GM18498 (cell line): ENCODE data around the gene VPS13A.
"Not testable (repeated sequence)": the region's sequence is repeated elsewhere in the genome, so short reads cannot be mapped to it uniquely, and the experiment has no call there.

ENCODE experiments used
- ATAC-seq: cut with Tn5 transposase; IDR thresholded peaks from one replicate; pipeline ENCODE4 v1.9.1; 2021; ENCODE audit warnings: mild to moderate bottlenecking, moderate library complexity; ENCODE audit not compliant: unreplicated experiment

Gene VPS13A

DNA sequence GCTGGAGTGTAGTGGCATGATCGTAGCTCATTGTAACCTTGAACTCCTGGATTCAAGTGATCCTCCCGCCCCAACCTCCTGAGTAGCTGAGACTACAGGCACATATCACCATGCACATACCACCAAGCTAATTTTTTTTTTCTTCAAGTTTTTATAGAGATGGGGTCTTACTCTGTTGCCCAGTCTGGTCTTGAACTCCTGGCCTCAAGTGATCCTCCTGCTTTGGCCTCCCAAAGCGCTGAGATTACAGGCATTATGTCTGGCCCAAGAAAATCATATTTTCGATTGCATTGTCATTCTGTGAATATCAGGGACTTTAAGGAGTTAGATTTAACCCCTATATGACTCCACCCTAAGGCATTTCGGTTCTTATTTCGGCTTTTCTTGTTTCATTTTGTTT lies 116.6 kb downstream of the VPS13A start:
- ATAC-seq = no peak

DNA sequence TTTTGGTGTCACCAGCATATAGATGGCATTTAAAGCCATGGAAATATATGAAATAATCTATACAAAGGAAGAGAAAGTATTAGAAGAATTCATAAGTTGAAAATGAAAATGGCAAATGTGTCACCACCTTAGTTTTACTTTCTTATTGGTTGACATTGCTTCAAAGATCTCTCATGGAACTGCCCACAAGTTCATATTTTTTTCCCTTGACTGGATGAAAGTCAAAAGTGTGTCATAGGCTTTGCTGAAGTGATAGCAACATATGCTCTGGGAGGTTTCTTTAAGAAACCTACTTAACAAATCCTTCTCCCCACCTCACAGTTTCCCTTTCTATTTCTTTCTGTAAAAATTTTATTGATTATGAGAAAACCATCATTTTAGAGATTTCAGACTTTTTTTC lies 127.2 kb downstream of the VPS13A start:
- ATAC-seq = peak; percentile 87

GRCh38 chr9:77305622-77306400 lies 128.5 kb downstream of the VPS13A start:
- ATAC-seq = no peak

GRCh38 chr9:77307166-77307565 lies 129.8 kb downstream of the VPS13A start:
- ATAC-seq = no peak

GRCh38 chr9:77316058-77316457 lies 138.7 kb downstream of the VPS13A start:
- no peak for ATAC-seq

- ATAC-seq = no peak
Observed at GRCh38 chr9:77325058-77325457, 147.7 kb downstream of the VPS13A start.

DNA sequence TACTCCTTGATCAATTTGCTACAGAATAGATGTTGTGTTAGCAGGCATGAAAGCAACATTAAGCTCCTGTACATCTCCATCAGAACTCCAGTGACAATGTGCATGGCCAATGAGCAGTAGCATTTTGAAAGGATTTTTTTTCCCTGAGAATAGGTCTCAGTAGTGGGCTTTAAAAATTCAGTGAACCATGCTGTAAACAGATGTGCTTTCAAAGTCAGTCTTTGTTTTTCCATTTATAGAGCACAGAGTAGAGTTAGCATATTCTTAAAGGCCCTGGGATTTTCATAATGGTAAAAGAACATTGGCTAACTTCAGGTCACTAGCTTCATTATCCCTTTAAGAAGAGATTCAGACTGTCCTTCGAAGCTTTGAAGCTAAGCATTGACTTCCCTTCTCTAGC lies 150.8 kb downstream of the VPS13A start:
- no peak for ATAC-seq

GRCh38 chr9:77370064-77370463 lies 192.7 kb downstream of the VPS13A start:
- ATAC-seq = no peak

DNA sequence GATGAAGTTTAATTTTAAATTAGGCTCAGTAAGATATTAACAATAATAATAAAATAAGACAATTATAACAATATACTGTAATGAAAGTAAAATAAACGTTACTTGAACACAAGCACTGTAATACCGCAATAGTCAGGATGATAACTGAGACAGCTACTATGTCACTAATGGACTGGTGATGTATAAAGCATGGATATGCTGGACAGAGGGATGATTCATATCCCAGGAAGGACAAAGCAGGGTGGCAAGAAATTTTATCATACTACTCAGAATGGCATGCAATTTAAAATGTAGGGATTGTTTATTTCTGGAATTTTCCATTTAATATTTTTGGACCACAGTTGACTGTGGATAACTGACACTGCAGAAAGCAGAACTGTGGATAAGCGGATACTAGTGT lies 196.9 kb downstream of the VPS13A start:
- ATAC-seq = no peak

- no peak for ATAC-seq
Observed at GRCh38 chr9:77375956-77376532, 198.7 kb downstream of the VPS13A start.

- ATAC-seq = no peak
Observed at GRCh38 chr9:77384406-77384805, 207.1 kb downstream of the VPS13A start.

DNA sequence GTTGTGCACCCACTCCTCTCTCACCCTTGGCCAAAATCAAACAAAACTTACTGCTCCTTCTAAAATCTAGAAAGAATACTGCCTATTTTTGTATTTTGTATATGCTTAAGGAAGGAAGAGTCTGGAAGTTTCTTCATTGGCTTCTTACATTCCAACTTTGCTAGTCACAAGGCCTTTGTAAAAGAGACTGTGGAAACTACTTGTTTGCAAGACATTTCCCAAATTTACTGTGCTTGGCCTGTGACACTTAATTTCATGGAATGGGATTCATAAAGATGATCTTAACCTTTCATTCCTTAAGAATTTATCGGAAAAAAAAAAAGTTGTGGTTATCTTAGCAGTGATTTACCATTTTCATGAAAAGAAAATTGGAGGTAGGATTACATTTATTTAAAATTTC lies 208.9 kb downstream of the VPS13A start:
- no peak for ATAC-seq

DNA sequence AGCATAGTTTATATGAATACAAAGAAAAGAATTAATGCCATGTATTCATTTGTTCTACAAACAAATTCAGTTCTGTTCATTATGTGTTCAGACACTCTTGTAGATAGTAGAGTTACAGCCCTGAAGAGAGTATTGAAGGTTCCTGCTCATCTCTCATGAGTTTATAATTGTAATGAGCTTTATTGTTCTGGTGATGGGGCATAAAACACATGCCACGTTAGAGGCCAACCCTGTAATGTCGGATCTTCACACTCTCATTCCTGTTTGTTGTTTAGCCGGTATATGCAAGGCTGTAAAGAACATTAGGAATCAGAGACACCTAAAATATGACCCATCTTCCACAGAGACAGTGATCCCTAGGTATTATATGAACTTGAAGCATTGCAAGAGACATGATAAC lies 214.5 kb downstream of the VPS13A start:
- no peak for ATAC-seq

DNA sequence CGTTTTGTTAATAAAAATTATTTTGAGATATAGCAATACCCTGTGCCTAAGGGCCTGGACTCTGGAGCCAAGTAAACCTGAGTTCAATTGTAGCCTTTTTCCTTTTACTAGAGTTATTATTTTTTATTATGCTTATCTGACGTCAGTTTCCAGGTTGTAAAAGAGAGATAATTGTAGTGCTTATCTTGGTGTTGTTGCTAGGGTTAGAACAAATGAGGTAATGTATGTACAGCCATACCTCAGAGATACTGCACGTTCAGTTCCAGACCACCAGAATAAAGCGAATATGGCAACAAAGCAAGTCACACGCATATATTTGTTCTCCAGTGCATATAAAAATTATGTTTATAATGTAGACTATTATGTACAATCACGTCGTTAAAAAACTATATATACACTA lies 215.0 kb downstream of the VPS13A start:
- ATAC-seq = no peak

DNA sequence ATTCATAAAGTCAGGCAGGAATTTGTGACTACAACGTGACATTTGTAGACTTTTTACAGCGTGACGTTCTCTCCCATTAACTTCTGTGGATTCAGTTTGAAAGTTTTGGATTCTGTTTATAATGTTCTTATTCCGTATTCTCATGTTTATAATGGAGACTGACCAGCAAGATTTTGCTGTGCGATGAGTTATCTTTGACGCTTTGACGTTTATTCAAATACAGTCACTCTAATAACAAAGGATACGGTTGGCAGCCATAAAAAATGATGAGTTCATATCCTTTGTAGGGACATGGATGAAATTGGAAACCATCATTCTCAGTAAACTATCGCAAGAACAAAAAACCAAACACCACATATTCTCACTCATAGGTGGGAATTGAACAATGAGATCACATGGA lies 221.2 kb downstream of the VPS13A start:
- ATAC-seq = not testable (repeated sequence)

DNA sequence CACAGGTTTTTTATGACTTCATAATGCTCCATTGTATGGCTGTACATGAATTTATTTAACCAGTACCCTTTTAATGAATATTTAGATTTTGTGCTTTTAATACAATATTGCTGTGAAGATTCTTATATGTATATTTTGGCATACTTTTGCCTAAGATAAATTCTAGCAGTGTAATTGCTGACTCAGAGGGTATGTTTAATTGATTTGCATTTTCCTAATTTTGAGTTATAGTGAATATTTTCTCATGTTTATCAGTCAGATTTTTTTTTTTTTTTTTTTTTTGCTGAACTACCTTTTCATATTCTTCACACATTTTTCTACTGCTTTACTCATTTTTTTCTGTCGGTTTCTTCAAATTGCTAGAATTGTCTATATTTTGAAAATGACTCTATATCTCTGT lies 222.6 kb downstream of the VPS13A start:
- ATAC-seq = no peak

DNA sequence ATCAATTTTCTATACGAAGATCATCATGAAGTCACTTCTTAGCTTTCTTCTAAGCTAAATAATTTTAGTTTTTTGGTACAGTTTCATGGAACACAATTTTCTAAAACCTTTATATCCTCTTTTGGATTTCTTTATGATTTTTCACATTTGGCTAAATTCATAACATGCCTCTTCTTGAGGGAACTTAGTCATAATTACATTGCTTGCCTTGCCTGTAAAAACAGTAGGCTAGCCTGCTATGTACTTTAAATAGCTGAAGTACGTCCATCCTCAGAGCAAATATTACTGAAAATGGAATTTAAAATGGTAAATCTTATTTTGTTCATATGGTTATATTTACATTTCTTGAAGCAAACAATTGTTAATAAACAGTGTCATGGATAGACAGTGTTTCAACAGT lies 225.0 kb downstream of the VPS13A start:
- no peak for ATAC-seq

DNA sequence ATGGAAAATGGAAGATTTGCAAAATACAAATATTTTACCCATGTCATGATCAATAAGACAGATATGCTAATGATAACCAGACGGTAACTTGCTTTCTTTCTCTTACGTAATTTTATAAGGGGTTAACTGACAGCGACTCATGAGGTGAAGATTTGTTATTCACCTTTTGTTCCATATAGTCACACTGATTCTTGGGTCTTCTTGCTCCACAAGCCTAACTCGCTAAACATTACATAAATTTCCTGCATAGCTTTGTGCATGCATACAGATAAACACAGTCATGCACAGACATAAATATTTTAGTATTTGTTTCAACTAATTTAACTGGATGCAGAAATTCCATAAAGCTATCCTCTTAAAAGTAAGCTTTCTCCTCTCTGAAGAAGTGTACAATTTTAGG lies 225.9 kb downstream of the VPS13A start:
- no peak for ATAC-seq

GRCh38 chr9:77408521-77408920 lies 231.2 kb downstream of the VPS13A start:
- ATAC-seq = not testable (repeated sequence)

DNA sequence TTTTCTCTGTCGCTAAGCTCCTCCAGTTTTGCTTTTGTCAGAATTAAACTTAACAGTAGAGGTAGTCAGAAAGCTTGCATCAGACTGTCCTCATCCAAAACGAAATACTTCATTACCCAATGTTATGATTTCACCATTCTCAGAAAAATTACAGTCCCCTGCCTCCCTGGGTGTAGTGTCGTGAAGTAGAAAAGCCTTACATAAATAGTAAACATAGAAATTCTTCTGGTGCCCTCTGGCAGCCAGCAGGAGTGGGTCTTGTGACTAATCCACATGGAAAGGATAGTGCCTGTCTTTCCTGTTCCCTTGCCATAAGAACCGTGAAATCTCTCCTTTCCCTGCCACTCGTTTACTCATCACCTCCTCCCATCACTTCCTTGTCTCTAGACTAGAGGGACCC lies 240.2 kb downstream of the VPS13A start:
- ATAC-seq = no peak

- ATAC-seq = no peak
Observed at GRCh38 chr9:77418226-77418625, 240.9 kb downstream of the VPS13A start.

- no peak for ATAC-seq
Observed at GRCh38 chr9:77420641-77421040, 243.3 kb downstream of the VPS13A start.
